Measurements from ENCODE around the gene RBMS1. TPM values are rescaled to one million over a fixed set of nuclear protein-coding genes. Genes with fewer than 3 reads are reported as not detected.

The RBMS1 gene
- total and polyA plus RNA-seq, 7 donors, result 4.4 to 91.8 (median 69.2) TPM

- H3K4me3 ChIP-seq, result peak overlapping the region; percentile 37 to 55 (median 53)
- H3K36me3 ChIP-seq, result peaks cover 0 to 28% (median 8%) of the 10 kb centered on the region in 4 donors
- H3K27ac ChIP-seq, result peak overlapping the region; percentile 90 to 97 (median 92)
- H3K27me3 ChIP-seq, result no peaks in the 10 kb centered on the region
- peaks cover 0 to 38% (median 27%) of the 10 kb centered on the region in 4 donors for H3K4me1 ChIP-seq
- no peaks in the 10 kb centered on the region for H3K9me3 ChIP-seq
- intact Hi-C loops (cut with DNase I), result loop anchor here (1.0 to 5.0 kb wide), 4 partner anchors 137 to 722 kb away; no protein-coding TSS in a partner anchor
- 65 to 72% methylated on average over 15 of the region's 15 CpGs for whole genome bisulfite sequencing, 2 donors
- TF ChIP-seq CTCF (IDR thresholded peaks at IDR 0.05), result no peak
- no peak for TF ChIP-seq EP300 (IDR thresholded peaks at IDR 0.05)
- DNase-seq, result peak; percentile 70
These were observed 223.0 kb downstream of the RBMS1 start for GRCh38 chr2:160270571-160271113.

GRCh38 chr2:160269803-160270570, 223.6 kb downstream of the RBMS1 start:
- TF ChIP-seq CTCF (IDR thresholded peaks at IDR 0.05), result peak; percentile 61 to 75 (median 72)
- TF ChIP-seq POLR2AphosphoS5 (IDR thresholded peaks at IDR 0.05), result peak; percentile 61 to 89 (median 86)
- peak in 1 of 2 donors; percentile 39 for TF ChIP-seq POLR2A (IDR thresholded peaks at IDR 0.05)
- TF ChIP-seq EP300 (IDR thresholded peaks at IDR 0.05), result peak in 2 of 4 donors; percentile 13 to 63
- Histone ChIP-seq H3K36me3 (peaks cover 0 to 23% (median 5%) of the 10 kb centered on the region in 4 donors), H3K27me3 (no peaks in the 10 kb centered on the region), H3K27ac (peak overlapping the region; percentile 90 to 97 (median 92)), H3K9me3 (no peaks in the 10 kb centered on the region), H3K4me1 (peaks cover 0 to 38% (median 27%) of the 10 kb centered on the region in 4 donors), H3K4me3 (peak overlapping the region; percentile 37 to 55 (median 53))
- intact Hi-C loops (cut with DNase I), result loop anchor here (1.0 to 10.0 kb wide), 6 partner anchors 137 to 722 kb away; partner anchors contain the start of gene RBMS1
- 2 to 3% methylated on average over 53 of the region's 53 CpGs for WGBS, 2 donors
- DNase-seq, result peak; percentile 96

DNA sequence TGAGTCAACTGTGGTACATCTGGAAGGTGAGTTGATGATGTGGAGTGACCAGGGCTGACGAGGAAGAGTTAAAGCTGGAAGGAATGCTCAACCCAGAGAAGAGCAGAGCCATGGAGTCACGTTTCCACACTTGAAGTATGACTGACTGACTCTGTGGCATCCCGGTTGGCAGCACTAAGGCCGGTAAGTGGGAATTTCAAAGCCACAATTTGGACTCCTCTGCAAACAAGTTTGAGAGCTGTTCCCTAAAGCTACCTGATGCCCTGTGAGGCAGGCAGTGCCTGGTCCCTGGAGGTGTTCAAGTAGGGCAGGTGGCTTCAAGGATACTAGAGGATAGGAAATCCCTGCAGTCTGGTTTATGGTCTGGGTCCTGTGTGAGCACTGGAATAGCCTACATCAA, 224.2 kb downstream of the RBMS1 start:
- intact Hi-C loops (cut with DNase I), result loop anchor here (2.0 to 10.0 kb wide), 2 partner anchors 223 to 545 kb away; partner anchors contain the start of gene RBMS1
- Histone ChIP-seq H3K4me3 (peak overlapping the region; percentile 37 to 55 (median 53)), H3K27me3 (no peaks in the 10 kb centered on the region), H3K27ac (peak overlapping the region; percentile 90 to 97 (median 92)), H3K36me3 (peaks cover 0 to 18% (median 0%) of the 10 kb centered on the region in 4 donors), H3K9me3 (no peaks in the 10 kb centered on the region), H3K4me1 (peaks cover 0 to 38% (median 27%) of the 10 kb centered on the region in 4 donors)
- 76 to 77% methylated on average over 4 of the region's 4 CpGs for WGBS, 2 donors
- DNase-seq, result no peak
- TF ChIP-seq CTCF (IDR thresholded peaks at IDR 0.05) (no peak), POLR2A (IDR thresholded peaks at IDR 0.05) (no peak), EP300 (IDR thresholded peaks at IDR 0.05) (no peak), POLR2AphosphoS5 (IDR thresholded peaks at IDR 0.05) (no peak)

DNA sequence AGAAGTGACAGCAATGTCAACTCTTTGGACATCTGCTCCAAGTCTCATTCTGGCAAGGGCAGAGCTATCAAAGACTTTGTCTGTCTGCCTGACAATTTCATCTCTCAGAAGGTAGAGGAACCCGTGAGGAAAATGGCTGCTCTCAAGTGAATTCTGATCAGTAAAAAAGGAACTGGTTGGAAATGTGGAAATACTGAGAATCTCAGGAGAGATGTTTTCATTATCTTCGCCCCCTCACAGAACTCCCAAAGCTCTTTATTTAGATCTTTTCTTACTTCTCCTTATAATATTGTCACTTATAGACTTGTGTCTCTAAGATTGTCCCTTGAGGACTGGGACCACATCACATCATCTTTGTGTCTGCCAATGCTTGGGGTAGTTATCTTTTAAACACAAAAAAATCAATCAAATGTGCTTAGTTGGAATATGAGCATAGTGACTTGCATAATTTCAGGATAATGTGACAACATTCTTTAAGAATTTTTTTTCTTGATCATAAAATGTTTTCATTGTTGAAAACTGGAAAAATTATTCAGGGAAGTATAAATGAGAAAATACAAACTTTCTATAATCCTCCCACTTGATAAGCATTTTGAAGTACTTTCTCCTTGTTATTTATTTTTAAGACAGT, 225.3 kb downstream of the RBMS1 start:
- H3K4me3 ChIP-seq, result no peak overlapping the region
- TF ChIP-seq POLR2AphosphoS5 (IDR thresholded peaks at IDR 0.05), result no peak
- TF ChIP-seq CTCF (IDR thresholded peaks at IDR 0.05), result no peak
- no peak for TF ChIP-seq POLR2A (IDR thresholded peaks at IDR 0.05)
- no peak for TF ChIP-seq EP300 (IDR thresholded peaks at IDR 0.05)
- no peak for DNase-seq
- H3K27ac ChIP-seq, result peak overlapping the region; percentile 90 to 97 (median 92)
- intact Hi-C loops (cut with DNase I), result loop anchor here (2.0 to 10.0 kb wide), 2 partner anchors 225 to 547 kb away; partner anchors contain the start of gene RBMS1
- no peaks in the 10 kb centered on the region for H3K27me3 ChIP-seq
- WGBS, 2 donors, result 86 to 93% methylated on average over 2 of the region's 2 CpGs
- H3K9me3 ChIP-seq, result no peaks in the 10 kb centered on the region
- H3K36me3 ChIP-seq, result peaks cover 0 to 8% (median 0%) of the 10 kb centered on the region in 4 donors
- H3K4me1 ChIP-seq, result peaks cover 0 to 38% (median 27%) of the 10 kb centered on the region in 4 donors

All from sigmoid colon (tissue), 7 donors.